ENCODE measurements around the gene COX4I2. TPM values are rescaled to one million over a fixed set of nuclear protein-coding genes. Genes with fewer than 3 reads are reported as not detected.

COX4I2 gene
- total RNA-seq = 1 to 10 TPM in 1 of 4 donors, not detected in 3; 2.5 TPM

DNA sequence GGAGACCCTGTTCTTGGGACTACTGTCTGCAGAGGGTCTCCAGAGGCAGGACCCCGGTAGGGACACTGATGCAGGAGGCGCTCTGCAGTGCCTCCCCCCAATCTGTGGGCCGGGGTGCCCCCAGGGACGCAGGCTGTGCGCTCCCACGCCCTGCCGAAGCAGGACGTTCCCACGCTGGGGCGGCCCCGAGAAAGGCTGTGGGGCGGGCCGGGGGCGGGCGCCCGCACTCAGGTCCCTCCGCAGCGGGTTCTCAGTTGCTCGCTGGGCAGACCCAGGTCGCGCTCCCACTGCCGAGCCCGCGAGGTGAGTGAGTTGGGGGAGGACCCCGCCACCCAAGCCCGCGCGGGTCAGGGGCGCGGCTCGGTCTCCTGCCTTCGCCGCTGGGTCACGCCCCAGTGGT, at the start of gene COX4I2:
Gene COX4I2 (plus strand): TSS at position 253 of the 400 bp plus-strand sequence. CDS start 1,106 bp downstream, outside the sequence.
- TF ChIP-seq POLR2A (IDR thresholded peaks at IDR 0.05) = no peak
- TF ChIP-seq, protein P1, sequence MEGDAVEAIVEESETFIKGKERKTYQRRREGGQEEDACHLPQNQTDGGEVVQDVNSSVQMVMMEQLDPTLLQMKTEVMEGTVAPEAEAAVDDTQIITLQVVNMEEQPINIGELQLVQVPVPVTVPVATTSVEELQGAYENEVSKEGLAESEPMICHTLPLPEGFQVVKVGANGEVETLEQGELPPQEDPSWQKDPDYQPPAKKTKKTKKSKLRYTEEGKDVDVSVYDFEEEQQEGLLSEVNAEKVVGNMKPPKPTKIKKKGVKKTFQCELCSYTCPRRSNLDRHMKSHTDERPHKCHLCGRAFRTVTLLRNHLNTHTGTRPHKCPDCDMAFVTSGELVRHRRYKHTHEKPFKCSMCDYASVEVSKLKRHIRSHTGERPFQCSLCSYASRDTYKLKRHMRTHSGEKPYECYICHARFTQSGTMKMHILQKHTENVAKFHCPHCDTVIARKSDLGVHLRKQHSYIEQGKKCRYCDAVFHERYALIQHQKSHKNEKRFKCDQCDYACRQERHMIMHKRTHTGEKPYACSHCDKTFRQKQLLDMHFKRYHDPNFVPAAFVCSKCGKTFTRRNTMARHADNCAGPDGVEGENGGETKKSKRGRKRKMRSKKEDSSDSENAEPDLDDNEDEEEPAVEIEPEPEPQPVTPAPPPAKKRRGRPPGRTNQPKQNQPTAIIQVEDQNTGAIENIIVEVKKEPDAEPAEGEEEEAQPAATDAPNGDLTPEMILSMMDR (IDR thresholded peaks at IDR 0.05) = no peak
- DNase-seq = no peak
- H3K36me3 ChIP-seq = no peaks in the 10 kb centered on the region
- no peak within 1 kb of the TSS for H3K27ac ChIP-seq
- no peaks in the 10 kb centered on the region for H3K27me3 ChIP-seq
- H3K9me3 ChIP-seq = no peaks in the 10 kb centered on the region
- no peaks in the 10 kb centered on the region for H3K4me1 ChIP-seq
- H3K4me3 ChIP-seq = no peak within 1 kb of the TSS

DNA sequence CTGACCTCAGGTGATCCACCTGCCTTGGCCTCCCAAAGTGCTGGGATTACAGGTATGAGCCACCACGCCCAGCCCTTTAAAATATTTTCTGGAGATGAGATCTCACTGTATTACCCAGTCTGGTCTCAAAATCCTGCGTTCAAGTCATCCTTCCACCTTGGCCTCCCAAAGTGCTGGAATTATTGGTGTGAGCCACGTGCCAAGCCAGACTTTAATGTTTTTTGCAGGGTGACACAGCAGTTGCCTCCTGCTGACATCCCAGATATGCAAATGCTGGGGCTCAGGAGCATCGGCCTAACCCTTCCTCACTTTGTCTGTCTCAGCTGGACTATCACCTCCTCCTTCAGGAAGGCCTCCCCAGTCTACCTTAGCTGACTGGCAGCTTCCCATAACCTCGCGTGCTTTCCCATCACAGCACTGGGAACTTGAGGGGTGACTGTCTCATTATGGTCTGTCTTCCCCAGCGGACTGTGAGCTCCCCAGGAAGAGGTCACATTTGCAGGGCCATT, 46.9 kb upstream of the COX4I2 start:
- Histone ChIP-seq H3K4me1 (peaks cover 0 to 21% (median 8%) of the 10 kb centered on the region in 4 donors), H3K36me3 (no peaks in the 10 kb centered on the region), H3K27ac (peak overlapping the region in 1 of 4 donors; percentile 50), H3K9me3 (no peaks in the 10 kb centered on the region), H3K4me3 (no peak overlapping the region), H3K27me3 (no peaks in the 10 kb centered on the region)
- TF ChIP-seq, protein P1 (IDR thresholded peaks at IDR 0.05) = no peak
- TF ChIP-seq POLR2A (IDR thresholded peaks at IDR 0.05) = no peak
- no peak for DNase-seq

DNA sequence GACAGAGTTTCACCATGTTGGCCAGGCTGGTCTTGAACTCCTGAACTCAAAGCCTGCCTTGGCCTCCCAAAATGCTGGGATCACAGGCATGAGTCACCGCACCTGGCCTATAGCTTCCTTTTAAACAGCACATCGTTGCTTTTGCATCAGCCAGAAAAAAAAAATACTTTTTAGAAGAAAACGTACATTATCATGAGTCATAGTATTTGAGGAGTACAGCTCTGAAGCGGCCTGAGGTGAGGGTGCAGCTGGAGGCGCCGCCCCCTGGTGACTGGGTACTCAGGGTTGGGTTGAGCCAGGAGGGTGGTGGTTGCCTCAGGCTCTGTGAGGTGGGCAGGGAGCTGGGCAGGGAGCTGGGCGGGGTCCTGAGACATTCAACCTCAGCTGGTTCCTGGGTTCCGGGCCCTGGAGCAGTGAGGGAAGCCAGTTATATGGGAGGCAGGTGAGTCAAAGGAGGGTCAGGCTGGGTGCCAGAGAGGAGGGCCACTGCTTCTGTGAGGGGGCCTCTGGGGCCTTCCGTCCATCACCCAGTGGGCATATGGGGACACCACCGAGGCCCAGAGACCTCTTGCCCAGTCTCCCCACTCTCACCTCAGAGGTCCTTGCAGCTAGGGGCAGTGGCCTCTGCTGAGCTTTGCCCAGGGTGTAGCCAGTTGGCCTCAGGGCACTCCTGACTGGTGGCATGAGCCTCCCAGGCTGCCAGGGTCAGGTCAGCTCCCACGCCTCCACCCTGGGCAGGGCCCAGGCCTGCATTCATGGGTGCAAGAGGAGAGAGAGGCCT, 44.3 kb upstream of the COX4I2 start:
- Histone ChIP-seq H3K4me3 (peak overlapping the region in 2 of 4 donors; percentile 18 to 23), H3K4me1 (peaks cover 0 to 14% (median 6%) of the 10 kb centered on the region in 4 donors), H3K9me3 (no peaks in the 10 kb centered on the region), H3K36me3 (no peaks in the 10 kb centered on the region), H3K27ac (peak overlapping the region in 3 of 4 donors; percentile 82 to 94 (median 90)), H3K27me3 (no peaks in the 10 kb centered on the region)
- DNase-seq = peak in 2 of 3 donors; percentile 92 to 94
- TF ChIP-seq, protein P1 (IDR thresholded peaks at IDR 0.05) = no peak
- peak; percentile 35 to 41 for TF ChIP-seq POLR2A (IDR thresholded peaks at IDR 0.05)

DNA sequence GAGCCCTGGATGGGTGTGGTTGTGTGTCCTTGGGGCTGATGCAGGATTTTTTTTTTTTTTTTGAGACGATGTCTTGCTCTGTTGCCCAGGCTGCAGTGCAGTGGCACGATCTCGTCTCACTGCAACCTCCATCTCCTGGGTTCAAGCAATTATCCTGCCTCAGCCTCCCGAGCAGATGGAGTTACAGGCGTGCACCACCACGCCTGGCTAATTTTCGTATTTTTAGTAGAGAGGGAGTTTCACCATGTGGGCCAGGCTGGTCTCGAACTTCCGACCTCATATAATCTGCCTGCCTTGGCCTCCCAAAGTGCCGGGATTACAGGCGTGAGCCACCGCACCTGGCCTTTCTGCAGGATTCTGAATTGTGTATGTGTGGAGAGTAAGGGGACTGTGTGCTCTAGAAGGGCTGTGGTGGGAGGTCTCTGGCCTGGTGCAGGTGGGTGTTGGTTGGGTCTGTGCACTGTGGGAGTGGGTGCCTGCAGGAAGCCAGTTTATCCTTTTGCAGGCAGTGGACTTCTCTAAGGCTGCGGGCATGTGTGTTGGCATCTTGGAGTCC, 43.6 kb upstream of the COX4I2 start:
- Histone ChIP-seq H3K27me3 (no peaks in the 10 kb centered on the region), H3K4me3 (peak overlapping the region in 2 of 4 donors; percentile 30 to 40), H3K4me1 (peaks cover 0 to 11% (median 5%) of the 10 kb centered on the region in 4 donors), H3K27ac (peak overlapping the region in 3 of 4 donors; percentile 82 to 94 (median 90)), H3K9me3 (no peaks in the 10 kb centered on the region), H3K36me3 (no peaks in the 10 kb centered on the region)
- DNase-seq = no peak
- TF ChIP-seq POLR2A (IDR thresholded peaks at IDR 0.05) = no peak
- TF ChIP-seq, protein P1 (IDR thresholded peaks at IDR 0.05) = no peak

DNA sequence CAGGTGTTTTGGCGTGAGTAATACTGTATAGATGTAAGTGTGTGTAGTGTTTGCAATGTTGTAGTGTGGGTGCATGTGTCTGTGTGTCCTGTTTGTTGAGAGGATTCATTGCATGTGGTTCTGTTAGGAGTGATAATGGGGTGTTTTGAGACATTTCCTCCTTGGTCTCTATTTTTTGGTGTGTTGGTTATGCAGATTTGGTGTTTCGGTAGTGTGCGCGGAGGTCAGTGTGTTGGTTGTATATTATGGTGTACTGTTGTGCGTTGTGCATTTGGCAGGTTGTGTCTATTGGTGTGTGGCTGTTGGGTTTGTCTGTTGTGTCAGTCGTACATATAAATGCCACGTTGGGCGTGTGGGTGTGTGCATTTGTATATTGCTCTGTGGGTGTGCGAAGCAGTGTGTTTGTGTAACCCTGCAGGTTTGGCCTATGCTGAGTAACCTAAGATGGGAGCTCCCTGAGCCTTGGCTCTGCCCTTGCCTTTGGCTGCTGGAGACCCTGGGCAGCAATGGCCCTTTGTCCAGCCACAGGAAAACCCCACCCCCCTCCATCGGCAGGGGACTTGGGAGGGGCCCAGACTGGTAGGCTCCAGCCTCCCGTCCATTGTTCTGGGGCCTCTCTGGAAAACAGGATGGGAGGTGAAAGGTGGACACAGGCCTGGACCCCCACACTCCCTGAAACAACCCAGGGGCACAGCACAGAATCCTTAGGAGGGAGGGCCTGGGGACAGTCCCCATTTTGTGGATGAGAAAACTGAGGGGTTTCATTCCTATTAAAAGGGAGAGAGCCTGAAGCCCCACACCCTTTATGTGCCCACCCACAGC, 42.9 kb upstream of the COX4I2 start:
- H3K27me3 ChIP-seq = no peaks in the 10 kb centered on the region
- DNase-seq = no peak
- H3K4me1 ChIP-seq = peaks cover 0 to 11% (median 5%) of the 10 kb centered on the region in 4 donors
- peak overlapping the region in 2 of 4 donors; percentile 30 to 40 for H3K4me3 ChIP-seq
- TF ChIP-seq, protein P1 (IDR thresholded peaks at IDR 0.05) = no peak
- no peak for TF ChIP-seq POLR2A (IDR thresholded peaks at IDR 0.05)
- no peaks in the 10 kb centered on the region for H3K9me3 ChIP-seq
- H3K36me3 ChIP-seq = no peaks in the 10 kb centered on the region
- peak overlapping the region in 3 of 4 donors; percentile 82 to 94 (median 90) for H3K27ac ChIP-seq

Data from Peyer's patch (tissue), 4 donors.